Mesodermal cell (in vitro differentiated cells): Measurements from ENCODE around the gene KLHL3. TPM values are rescaled to one million over a fixed set of nuclear protein-coding genes. Genes with fewer than 3 reads are reported as not detected.
A peak's percentile ranks its signal among the peaks of the same experiment; 100 is the strongest.
"Not testable (repeated sequence)": the region's sequence is repeated elsewhere in the genome, so short reads cannot be mapped to it uniquely, and the experiment has no call there.

Source experiments
- H3K27ac ChIP-seq: 2 replicates; pipeline ENCODE4 v1.7.0; 2013; ENCODE audit warnings: mild to moderate bottlenecking, low read depth, low read length, moderate library complexity; ENCODE audit not compliant: severe bottlenecking
- H3K36me3 ChIP-seq: 2 replicates; pipeline ENCODE4 v1.7.1; 2013; ENCODE audit warnings: mild to moderate bottlenecking, low read length, moderate library complexity; ENCODE audit not compliant: control insufficient read depth, insufficient read depth
- H3K4me1 ChIP-seq: one replicate; pipeline ENCODE4 v1.7.1; 2013; ENCODE audit warnings: mild to moderate bottlenecking, low read length; ENCODE audit not compliant: insufficient read depth, control insufficient read depth, poor library complexity, severe bottlenecking
- H3K4me3 ChIP-seq: 2 replicates; pipeline ENCODE4 v1.7.0; 2013; ENCODE audit warnings: low read length, control low read depth, mild to moderate bottlenecking; ENCODE audit not compliant: insufficient read depth, poor library complexity, severe bottlenecking; ENCODE audit errors: extremely low read depth
- H3K9me3 ChIP-seq: 2 replicates; pipeline ENCODE4 v1.7.1; 2013; ENCODE audit warnings: mild to moderate bottlenecking, low read length, moderate library complexity; ENCODE audit not compliant: control insufficient read depth
- WGBS, 2 experiments: methylation state at CpG; one replicate each; pipeline ENCODE4 v1.1.5; 2013; ENCODE audit warnings: missing lambda C conversion rate in 2 of 2; ENCODE audit not compliant: insufficient coverage in 2 of 2; 5-methylcytosine and 5-hydroxymethylcytosine counted together
- polyA plus RNA-seq, 2 experiments: library from polyadenylated mRNA; stranded (reverse); fragments of 50-300 nt; gene quantifications; one replicate each; pipeline ENCODE4 v1.2.3, GENCODE V29; 2013

The KLHL3 gene
- polyA plus RNA-seq (2013, experiment 1 of 2): 13.7 TPM
- 7.9 TPM for polyA plus RNA-seq (2013, experiment 2 of 2)

GRCh38 chr5:137735555-137736284 is at the start of gene KLHL3:
KLHL3 (minus strand) TSS chr5:137736089; CDS start chr5:137735646, 443 bp downstream.
- Histone ChIP-seq H3K4me1 (peaks cover 14% of the 10 kb centered on the region), H3K36me3 (no peaks in the 10 kb centered on the region), H3K9me3 (no peaks in the 10 kb centered on the region), H3K27ac (peak within 1 kb of the TSS; percentile 78), H3K4me3 (peak within 1 kb of the TSS; percentile 44)
- WGBS, 2 experiments: 1 to 2% methylated on average over 8 to 12 of the region's 12 CpGs

- Histone ChIP-seq H3K27ac (no peak overlapping the region), H3K4me1 (no peaks in the 10 kb centered on the region), H3K9me3 (no peaks in the 10 kb centered on the region), H3K36me3 (no peaks in the 10 kb centered on the region), H3K4me3 (no peak overlapping the region)
- 78 to 97% methylated on average over 3 to 4 of the region's 4 CpGs for WGBS, 2 experiments
Measured at GRCh38 chr5:137782984-137783536, 47.2 kb upstream of the KLHL3 start.

GRCh38 chr5:137782055-137782454 is 46.2 kb upstream of the KLHL3 start:
- no peak overlapping the region for H3K27ac ChIP-seq
- 67% methylated on average over 1 of the region's 2 CpGs; no CpG with 5 or more reads in 1 of the 2 experiments for WGBS, 2 experiments
- no peak overlapping the region for H3K4me3 ChIP-seq
- no peaks in the 10 kb centered on the region for H3K9me3 ChIP-seq
- H3K36me3 ChIP-seq: no peaks in the 10 kb centered on the region
- no peaks in the 10 kb centered on the region for H3K4me1 ChIP-seq

GRCh38 chr5:137778772-137779564 is 43.1 kb upstream of the KLHL3 start:
- Histone ChIP-seq H3K36me3 (no peaks in the 10 kb centered on the region), H3K9me3 (no peaks in the 10 kb centered on the region), H3K27ac (no peak overlapping the region), H3K4me1 (no peaks in the 10 kb centered on the region), H3K4me3 (no peak overlapping the region)
- no CpG with 5 or more reads among the region's 2 CpGs for WGBS, 2 experiments

- not testable (repeated sequence) for H3K4me1 ChIP-seq, H3K36me3 ChIP-seq, H3K27ac ChIP-seq, H3K4me3 ChIP-seq, H3K9me3 ChIP-seq
- WGBS, 2 experiments: 59 to 84% methylated on average over 2 to 3 of the region's 5 CpGs
Measured at GRCh38 chr5:137767937-137768336, 32.0 kb upstream of the KLHL3 start.

- Histone ChIP-seq H3K36me3 (no peaks in the 10 kb centered on the region), H3K9me3 (no peaks in the 10 kb centered on the region), H3K27ac (no peak overlapping the region), H3K4me3 (no peak overlapping the region), H3K4me1 (no peaks in the 10 kb centered on the region)
- WGBS, 2 experiments: 86% methylated on average over 1 of the region's 3 CpGs; no CpG with 5 or more reads in 1 of the 2 experiments
Measured at GRCh38 chr5:137761566-137761965, 25.7 kb upstream of the KLHL3 start.

GRCh38 chr5:137760719-137761516 is 25.0 kb upstream of the KLHL3 start:
- H3K4me1 ChIP-seq: no peaks in the 10 kb centered on the region
- WGBS, 2 experiments: 93 to 100% methylated on average over 3 to 4 of the region's 7 CpGs
- H3K36me3 ChIP-seq: no peaks in the 10 kb centered on the region
- no peak overlapping the region for H3K4me3 ChIP-seq
- H3K9me3 ChIP-seq: no peaks in the 10 kb centered on the region
- no peak overlapping the region for H3K27ac ChIP-seq

- no peaks in the 10 kb centered on the region for H3K4me1 ChIP-seq
- WGBS, 2 experiments: 97 to 100% methylated on average over 3 to 4 of the region's 4 CpGs
- no peak overlapping the region for H3K27ac ChIP-seq
- no peaks in the 10 kb centered on the region for H3K36me3 ChIP-seq
- H3K4me3 ChIP-seq: no peak overlapping the region
- H3K9me3 ChIP-seq: no peaks in the 10 kb centered on the region
Measured at GRCh38 chr5:137760294-137760693, 24.4 kb upstream of the KLHL3 start.

GRCh38 chr5:137758715-137759306 is 22.9 kb upstream of the KLHL3 start:
- Histone ChIP-seq H3K4me3 (no peak overlapping the region), H3K9me3 (no peaks in the 10 kb centered on the region), H3K4me1 (no peaks in the 10 kb centered on the region), H3K27ac (no peak overlapping the region), H3K36me3 (no peaks in the 10 kb centered on the region)
- 93 to 97% methylated on average over 5 to 6 of the region's 6 CpGs for WGBS, 2 experiments

- 86 to 95% methylated on average over 3 to 4 of the region's 4 CpGs for WGBS, 2 experiments
- no peak overlapping the region for H3K27ac ChIP-seq
- H3K36me3 ChIP-seq: peaks cover 6% of the 10 kb centered on the region
- no peaks in the 10 kb centered on the region for H3K9me3 ChIP-seq
- no peaks in the 10 kb centered on the region for H3K4me1 ChIP-seq
- no peak overlapping the region for H3K4me3 ChIP-seq
Measured at GRCh38 chr5:137758121-137758520, 22.2 kb upstream of the KLHL3 start.
